Measurements from ENCODE around the gene RTN4. TPM values are rescaled to one million over a fixed set of nuclear protein-coding genes. Genes with fewer than 3 reads are reported as not detected.

RTN4 gene
- total RNA-seq, 1 donor from 2014 or later = 106 TPM

DNA sequence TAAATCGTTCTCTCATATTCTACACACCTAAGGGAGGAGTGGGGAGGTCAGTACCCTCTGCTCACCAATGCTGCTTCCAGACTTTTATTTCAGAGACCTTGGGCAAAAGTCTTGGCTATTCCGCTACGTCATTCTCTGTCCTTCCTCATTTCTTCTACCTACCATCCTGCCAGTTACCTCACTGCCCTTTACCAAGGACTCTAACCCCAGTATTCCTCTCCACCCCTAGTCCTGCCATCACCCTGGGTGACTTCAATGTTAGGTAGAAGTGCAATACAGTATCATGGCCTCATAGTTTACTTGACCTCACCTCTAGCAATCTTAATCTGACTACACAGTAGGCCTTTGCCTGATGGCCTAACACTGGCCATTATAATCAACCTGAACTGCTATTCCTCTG lies 27.8 kb downstream of the RTN4 start:
- FAIRE-seq (no peak), DNase-seq (ENCODE audit: low read depth) (no peak)
- Histone ChIP-seq H3K36me3 (ENCODE audit: control insufficient read depth, insufficient read depth, low read length) (peaks cover 2% of the 10 kb centered on the region), H3K4me3 (ENCODE audit: low read depth, low read length) (no peak overlapping the region), H3K27me3 (ENCODE audit: control insufficient read depth, insufficient read depth, low read length) (no peaks in the 10 kb centered on the region)
- no peak for TF ChIP-seq CTCF (IDR thresholded peaks at IDR 0.05; ENCODE audit: insufficient read depth, low read length, severe bottlenecking)

DNA sequence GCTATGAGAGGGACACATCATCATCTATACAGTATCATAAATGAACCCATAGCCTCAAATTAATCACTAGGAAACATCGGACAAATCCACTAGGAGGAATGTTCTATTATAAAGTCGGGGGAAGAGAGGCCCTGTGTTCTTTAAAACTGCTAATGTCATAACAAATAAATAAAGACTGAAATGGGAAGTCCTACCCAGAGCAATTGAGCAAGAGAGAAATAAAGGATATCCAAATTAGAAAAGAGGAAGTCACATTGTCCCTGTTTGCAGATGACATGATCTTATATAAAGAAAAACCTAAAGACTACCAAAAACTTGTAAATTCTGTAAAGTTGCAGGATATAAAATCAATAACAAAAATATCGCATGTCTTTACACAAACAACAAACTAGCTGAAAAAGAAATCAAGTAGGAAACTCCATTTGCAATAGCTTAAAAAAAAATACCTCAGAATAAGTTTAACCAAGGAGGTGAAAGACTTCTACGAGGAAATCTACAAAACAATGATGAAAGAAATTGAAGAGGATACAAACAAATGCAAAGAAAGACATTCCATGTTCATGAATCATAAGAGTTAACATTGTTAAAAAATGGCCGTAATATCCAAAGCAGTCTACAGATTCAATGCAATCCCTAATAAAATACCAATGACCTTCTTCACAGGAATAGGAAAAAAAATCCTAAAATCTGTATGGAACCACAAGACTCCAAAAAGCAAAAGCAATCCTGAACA lies 30.6 kb downstream of the RTN4 start:
- TF ChIP-seq CTCF (IDR thresholded peaks at IDR 0.05; ENCODE audit: insufficient read depth, low read length, severe bottlenecking) = no peak
- no peak overlapping the region for H3K4me3 ChIP-seq (ENCODE audit: low read depth, low read length)
- DNase-seq (ENCODE audit: low read depth) (peak; percentile 42), FAIRE-seq (no peak)
- H3K36me3 ChIP-seq (ENCODE audit: control insufficient read depth, insufficient read depth, low read length) = peaks cover 2% of the 10 kb centered on the region
- no peaks in the 10 kb centered on the region for H3K27me3 ChIP-seq (ENCODE audit: control insufficient read depth, insufficient read depth, low read length)

DNA sequence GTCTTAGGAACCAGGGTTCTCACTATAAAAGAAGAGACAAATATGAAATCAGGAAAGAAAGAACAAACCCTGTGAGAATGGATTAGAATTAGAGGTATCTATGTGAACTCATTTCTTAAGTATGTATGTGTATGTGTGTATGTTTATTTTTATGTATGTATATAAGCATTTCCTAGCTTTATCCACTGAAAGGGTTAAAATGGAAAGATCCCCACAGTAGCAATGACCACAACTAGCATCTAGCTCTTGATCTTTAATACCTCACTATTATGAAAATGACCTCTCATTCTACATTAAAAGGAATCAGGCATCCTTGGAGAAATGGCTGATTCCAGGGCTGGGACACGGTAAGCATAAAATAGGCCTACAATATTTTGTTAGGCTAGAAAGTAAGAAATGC lies 31.6 kb downstream of the RTN4 start:
- DNase-seq (ENCODE audit: low read depth) (no peak), FAIRE-seq (no peak)
- peaks cover 2% of the 10 kb centered on the region for H3K36me3 ChIP-seq (ENCODE audit: control insufficient read depth, insufficient read depth, low read length)
- TF ChIP-seq CTCF (IDR thresholded peaks at IDR 0.05; ENCODE audit: insufficient read depth, low read length, severe bottlenecking) = no peak
- no peaks in the 10 kb centered on the region for H3K27me3 ChIP-seq (ENCODE audit: control insufficient read depth, insufficient read depth, low read length)
- H3K4me3 ChIP-seq (ENCODE audit: low read depth, low read length) = no peak overlapping the region

DNA sequence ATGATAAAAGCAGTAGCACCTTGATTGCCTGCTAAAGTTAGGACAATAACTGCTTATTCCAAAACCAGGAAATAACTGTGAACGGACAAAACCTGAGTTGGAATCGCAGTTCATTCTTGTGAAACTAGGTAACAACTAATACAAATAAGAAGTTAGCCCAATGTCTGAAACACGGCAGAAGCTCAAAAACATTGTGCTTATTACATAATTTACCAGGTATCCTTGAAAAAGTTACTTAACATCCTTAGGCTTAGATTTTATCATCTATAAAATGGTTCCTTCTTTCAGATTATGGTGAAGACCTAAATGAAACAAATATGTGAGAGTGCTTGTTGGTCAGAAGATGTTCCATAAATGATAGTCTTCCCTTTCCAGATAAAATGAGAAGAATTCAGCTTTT lies 32.4 kb downstream of the RTN4 start:
- no peak for TF ChIP-seq CTCF (IDR thresholded peaks at IDR 0.05; ENCODE audit: insufficient read depth, low read length, severe bottlenecking)
- Histone ChIP-seq H3K36me3 (ENCODE audit: control insufficient read depth, insufficient read depth, low read length) (peaks cover 2% of the 10 kb centered on the region), H3K4me3 (ENCODE audit: low read depth, low read length) (no peak overlapping the region), H3K27me3 (ENCODE audit: control insufficient read depth, insufficient read depth, low read length) (no peaks in the 10 kb centered on the region)
- DNase-seq (ENCODE audit: low read depth) (no peak), FAIRE-seq (no peak)

DNA sequence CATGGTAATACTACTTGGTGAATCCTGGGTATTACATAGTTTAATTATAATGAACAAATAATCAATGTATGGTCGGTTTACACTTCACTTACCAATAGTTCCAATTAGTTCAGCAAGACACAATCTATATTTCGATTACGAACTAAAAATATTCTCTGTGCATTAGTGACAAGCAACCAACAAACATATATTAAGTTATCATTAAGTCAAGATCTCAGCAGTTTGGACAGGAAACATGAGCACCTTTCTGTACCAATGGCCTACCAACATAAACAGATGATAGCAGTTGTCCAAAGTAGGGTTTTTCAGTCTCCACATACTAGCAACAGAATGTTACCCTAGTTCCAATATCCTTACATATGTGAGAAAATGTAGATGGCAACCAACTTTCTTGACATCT lies 32.8 kb downstream of the RTN4 start:
- no peak overlapping the region for H3K4me3 ChIP-seq (ENCODE audit: low read depth, low read length)
- no peaks in the 10 kb centered on the region for H3K27me3 ChIP-seq (ENCODE audit: control insufficient read depth, insufficient read depth, low read length)
- no peak for DNase-seq (ENCODE audit: low read depth)
- H3K36me3 ChIP-seq (ENCODE audit: control insufficient read depth, insufficient read depth, low read length) = peaks cover 2% of the 10 kb centered on the region
- no peak for FAIRE-seq
- no peak for TF ChIP-seq CTCF (IDR thresholded peaks at IDR 0.05; ENCODE audit: insufficient read depth, low read length, severe bottlenecking)

Measured in bronchial epithelial cell (primary cell).